Neuronal stem cell (in vitro differentiated cells): ENCODE data around the gene CEP20.

Source experiments
- DNase-seq: peaks from one replicate; pipeline ENCODE4 v3.0.0-alpha.2; 2013; ENCODE audit warnings: low spot score
- H2AFZ ChIP-seq: one replicate; pipeline ENCODE4 v1.6.1; 2013; ENCODE audit warnings: mild to moderate bottlenecking, low read length, inconsistent platforms
- H2AK5ac ChIP-seq: 2 replicates; pipeline ENCODE4 v1.6.1; 2013; ENCODE audit warnings: low read depth, mild to moderate bottlenecking, inconsistent platforms, low read length, moderate library complexity, mixed read lengths
- H2BK120ac ChIP-seq: 2 replicates; pipeline ENCODE4 v1.6.1; 2013; ENCODE audit warnings: low read depth, mild to moderate bottlenecking, inconsistent platforms, low read length, moderate library complexity, mixed read lengths
- H2BK12ac ChIP-seq: one replicate; pipeline ENCODE4 v1.6.1; 2013; ENCODE audit warnings: low read length, inconsistent platforms
- H2BK15ac ChIP-seq: 2 replicates; pipeline ENCODE4 v1.6.1; 2013; ENCODE audit warnings: mild to moderate bottlenecking, low read length, inconsistent platforms, mixed read lengths
- H2BK5ac ChIP-seq: one replicate; pipeline ENCODE4 v1.6.1; 2013; ENCODE audit warnings: inconsistent platforms, mild to moderate bottlenecking, low read length, moderate library complexity
- H3K14ac ChIP-seq: one replicate; pipeline ENCODE4 v1.6.1; 2013; ENCODE audit warnings: low read length, inconsistent platforms
- H3K18ac ChIP-seq: 2 replicates; pipeline ENCODE4 v1.6.1; 2013; ENCODE audit warnings: low read length, inconsistent platforms
- H3K23ac ChIP-seq: 2 replicates; pipeline ENCODE4 v1.6.1; 2013; ENCODE audit warnings: low read depth, mild to moderate bottlenecking, mixed read lengths, low read length, inconsistent platforms; ENCODE audit not compliant: poor library complexity
- H3K27ac ChIP-seq: replicated peaks from 3 replicates; pipeline ENCODE4 v1.5.1; 2013; ENCODE audit warnings: low read length, inconsistent platforms
- H3K27me3 ChIP-seq, 3 experiments: 2 replicates each; pipeline ENCODE4 v1.6.1; 2013; ENCODE audit warnings: low read length in 3 of 3, mild to moderate bottlenecking in 2 of 3, inconsistent platforms in 1 of 3, low read depth in 1 of 3, mixed read lengths in 1 of 3, moderate library complexity in 1 of 3; ENCODE audit not compliant: control insufficient read depth in 3 of 3, insufficient read depth in 3 of 3
- H3K36me3 ChIP-seq, 2 donors: replicated peaks in 1 of 2; 2 replicates each; pipeline ENCODE4 v1.6.1; 2013; ENCODE audit warnings: low read length in 2 of 2; ENCODE audit not compliant: control insufficient read depth in 2 of 2, insufficient read depth in 2 of 2
- H3K4ac ChIP-seq: 2 replicates; pipeline ENCODE4 v1.6.1; 2013; ENCODE audit warnings: inconsistent platforms, mild to moderate bottlenecking, low read length, moderate library complexity
- H3K4me1 ChIP-seq, 2 donors: 1 replicate in 1 of 2; 2 replicates in 1 of 2; pipeline ENCODE4 v1.6.1; 2013; ENCODE audit warnings: low read length in 2 of 2, low read depth in 1 of 2; ENCODE audit not compliant: control insufficient read depth in 2 of 2, insufficient read depth in 1 of 2
- H3K4me2 ChIP-seq: one replicate; pipeline ENCODE4 v1.6.1; 2013; ENCODE audit warnings: mild to moderate bottlenecking, low read length, inconsistent platforms; ENCODE audit not compliant: insufficient read depth, poor library complexity, severe bottlenecking
- H3K4me3 ChIP-seq, 2 donors: 2 replicates each; pipeline ENCODE4 v1.5.1; 2013; ENCODE audit warnings: low read length in 2 of 2, mild to moderate bottlenecking in 2 of 2, inconsistent platforms in 1 of 2, moderate library complexity in 1 of 2
- H3K79me1 ChIP-seq: one replicate; pipeline ENCODE4 v1.6.1; 2013; ENCODE audit warnings: low read depth, mild to moderate bottlenecking, inconsistent platforms, low read length, moderate library complexity
- H3K9ac ChIP-seq: one replicate; pipeline ENCODE4 v1.6.1; 2013; ENCODE audit warnings: mild to moderate bottlenecking, low read depth, low read length, inconsistent platforms; ENCODE audit not compliant: poor library complexity
- H3K9me3 ChIP-seq, 2 donors: replicated peaks in 1 of 2; 2 replicates each; pipeline versions ENCODE3 to v1.6.1; 2013; ENCODE audit warnings: low read length in 2 of 2, mild to moderate bottlenecking in 2 of 2, inconsistent platforms in 1 of 2, low read depth in 1 of 2, mixed read lengths in 1 of 2, moderate library complexity in 1 of 2; ENCODE audit not compliant: control insufficient read depth in 2 of 2, insufficient read depth in 1 of 2
- H4K8ac ChIP-seq: one replicate; pipeline ENCODE4 v1.6.1; 2013; ENCODE audit warnings: low read depth, mild to moderate bottlenecking, inconsistent platforms, low read length, moderate library complexity
- H4K91ac ChIP-seq: one replicate; pipeline ENCODE4 v1.6.1; 2013; ENCODE audit warnings: low read length, low read depth, mild to moderate bottlenecking, inconsistent platforms; ENCODE audit not compliant: poor library complexity
- WGBS, 2 donors: extraction: QIAGEN DNeasy Blood & Tissue Kit; methylation state at CpG; one replicate each; pipeline ENCODE4 v1.1.7; 2013; ENCODE audit warnings: missing lambda C conversion rate in 2 of 2, mixed read lengths in 1 of 2; ENCODE audit not compliant: insufficient read length in 2 of 2, insufficient replicate concordance in 1 of 2; ENCODE audit errors: extremely low coverage in 2 of 2; 5-methylcytosine and 5-hydroxymethylcytosine counted together

The CEP20 gene

DNA sequence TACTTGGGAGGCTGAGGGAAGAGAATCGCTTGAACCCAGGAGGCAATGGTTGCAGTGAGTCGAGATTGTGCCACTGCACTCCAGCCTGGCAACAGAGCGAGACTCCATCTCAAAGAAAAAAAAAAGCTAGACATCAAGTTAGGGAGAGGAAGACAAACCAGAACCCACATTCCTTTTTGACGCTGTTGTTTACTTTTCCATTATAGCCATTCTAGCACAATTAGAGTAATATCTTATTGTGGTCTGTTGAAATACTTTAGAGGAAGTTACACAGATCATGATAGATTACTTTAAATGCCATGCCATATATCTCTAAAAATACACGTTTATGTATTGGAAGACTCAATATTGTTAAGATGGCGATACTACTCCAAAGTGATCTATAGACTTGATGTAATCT, 44.5 kb upstream of the CEP20 start:
- no peak overlapping the region for H3K4me2 ChIP-seq
- no peak overlapping the region for H3K4me3 ChIP-seq
- no peak overlapping the region for H2AK5ac ChIP-seq
- H3K14ac ChIP-seq, result no peak overlapping the region
- no peak overlapping the region for H3K9ac ChIP-seq
- H2BK15ac ChIP-seq, result no peak overlapping the region
- H2BK120ac ChIP-seq, result no peak overlapping the region
- no peaks in the 10 kb centered on the region for H3K27me3 ChIP-seq
- H2AFZ ChIP-seq, result no peak overlapping the region
- H3K23ac ChIP-seq, result no peak overlapping the region
- no peak overlapping the region for H4K8ac ChIP-seq
- H3K27ac ChIP-seq, result no peak overlapping the region
- DNase-seq, result no peak
- no peak overlapping the region for H2BK12ac ChIP-seq
- H4K91ac ChIP-seq, result no peak overlapping the region
- H2BK5ac ChIP-seq, result no peak overlapping the region
- no peaks in the 10 kb centered on the region for H3K36me3 ChIP-seq
- H3K4me1 ChIP-seq, result no peaks in the 10 kb centered on the region
- WGBS, 2 donors, result no CpG with 5 or more reads among the region's 6 CpGs
- peaks cover 0 to 6% of the 10 kb centered on the region in 2 donors for H3K9me3 ChIP-seq
- no peak overlapping the region for H3K4ac ChIP-seq
- no peak overlapping the region for H3K18ac ChIP-seq
- no peaks in the 10 kb centered on the region for H3K79me1 ChIP-seq

DNA sequence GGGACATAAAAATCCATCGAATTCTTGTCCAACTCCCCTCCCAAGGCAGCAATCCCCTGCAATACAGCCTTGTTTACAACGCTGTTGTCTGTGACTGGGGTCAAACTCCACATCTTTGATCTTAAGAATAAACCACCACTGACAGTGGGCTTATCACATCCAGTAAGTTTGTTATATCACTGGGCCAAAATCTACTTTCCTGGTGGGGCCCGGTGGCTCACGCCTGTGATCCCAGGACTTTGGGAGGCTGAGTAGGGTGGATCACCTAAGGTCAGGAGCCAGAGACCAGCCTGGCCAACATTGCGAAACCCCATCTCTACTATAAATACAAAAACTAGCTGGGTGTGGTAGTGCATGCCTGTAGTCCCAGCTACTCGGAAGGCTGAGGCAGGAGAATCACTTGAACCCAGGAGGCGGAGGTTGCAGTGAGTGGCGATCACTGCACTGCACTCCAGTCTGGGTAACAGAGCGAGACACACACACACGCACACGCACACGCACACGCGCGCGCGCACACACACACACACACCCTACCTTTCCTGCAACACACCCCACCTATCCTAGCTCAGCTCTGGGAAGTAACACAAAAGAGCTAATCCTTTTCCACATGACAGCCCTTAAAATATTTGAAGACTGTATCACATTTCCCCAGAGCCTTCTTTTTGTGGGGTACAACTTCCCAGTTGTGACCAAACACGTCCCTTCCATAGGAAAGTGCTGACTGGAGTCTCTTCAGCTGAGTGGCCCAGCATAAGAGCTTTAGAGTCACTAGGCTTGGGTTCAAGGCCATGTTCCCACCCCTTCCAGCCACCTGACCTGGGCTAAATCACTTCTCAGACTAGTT, 40.1 kb upstream of the CEP20 start:
- Histone ChIP-seq H3K9ac (no peak overlapping the region), H2BK120ac (no peak overlapping the region), H3K79me1 (no peaks in the 10 kb centered on the region), H3K27ac (no peak overlapping the region), H2BK5ac (no peak overlapping the region), H3K14ac (no peak overlapping the region), H3K36me3 (no peaks in the 10 kb centered on the region), H2AFZ (no peak overlapping the region), H3K27me3 (peaks cover 0 to 6% (median 0%) of the 10 kb centered on the region in 3 experiments), H2BK12ac (no peak overlapping the region), H2AK5ac (no peak overlapping the region), H4K8ac (no peak overlapping the region), H3K4me2 (no peak overlapping the region), H3K4me3 (no peak overlapping the region), H3K4me1 (peaks cover 0 to 5% of the 10 kb centered on the region in 2 donors), H2BK15ac (no peak overlapping the region), H3K18ac (no peak overlapping the region), H4K91ac (no peak overlapping the region), H3K23ac (no peak overlapping the region), H3K9me3 (no peaks in the 10 kb centered on the region), H3K4ac (no peak overlapping the region)
- no peak for DNase-seq
- WGBS, 2 donors, result no CpG with 5 or more reads among the region's 18 CpGs

DNA sequence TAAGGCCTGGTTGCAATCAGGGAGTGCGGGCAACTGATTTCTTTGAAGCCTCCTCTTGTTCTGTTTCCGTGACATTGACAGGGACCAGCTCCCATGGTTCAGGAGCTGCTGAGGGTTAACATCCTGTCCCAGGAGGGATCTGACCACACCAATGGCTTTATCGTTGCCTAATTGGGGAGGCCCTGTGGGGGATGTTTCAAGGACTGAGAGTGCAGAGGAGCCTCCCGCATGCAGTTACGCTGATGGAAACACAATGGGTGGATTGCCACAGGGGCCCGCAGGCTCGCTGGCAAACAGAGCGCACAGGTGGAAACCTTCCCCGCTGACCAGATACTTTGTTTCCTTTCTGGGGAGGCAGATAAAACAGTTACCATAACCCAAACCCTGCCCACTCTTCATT, 37.2 kb upstream of the CEP20 start:
- WGBS, 2 donors, result no CpG with 5 or more reads among the region's 9 CpGs
- peak overlapping the region; percentile 43 for H2AFZ ChIP-seq
- no peak overlapping the region for H3K23ac ChIP-seq

DNA sequence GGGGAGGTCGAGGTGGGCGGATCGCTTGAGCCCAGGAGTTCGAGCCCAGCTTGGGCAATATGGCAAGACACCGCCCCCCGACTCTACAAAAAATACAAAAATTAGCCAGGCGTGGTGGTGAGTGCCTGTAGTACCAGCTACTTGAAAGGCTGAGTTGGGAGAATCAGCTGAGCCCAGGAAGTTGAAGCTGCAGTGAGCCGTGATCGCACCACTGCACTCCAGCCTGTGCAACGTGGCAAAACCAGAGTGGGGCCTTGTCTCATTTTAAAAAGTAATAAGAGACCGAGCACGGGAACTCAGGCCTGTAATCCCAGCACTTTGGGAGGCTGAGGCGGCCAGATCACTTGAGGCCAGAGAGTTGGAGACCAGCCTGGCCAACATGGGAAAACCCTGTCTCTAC, 36.6 kb upstream of the CEP20 start:
- H2BK120ac ChIP-seq, result no peak overlapping the region
- H2AFZ ChIP-seq, result no peak overlapping the region
- peaks cover 0 to 6% (median 0%) of the 10 kb centered on the region in 3 experiments for H3K27me3 ChIP-seq
- H4K91ac ChIP-seq, result no peak overlapping the region
- H3K9ac ChIP-seq, result no peak overlapping the region
- no peak overlapping the region for H3K18ac ChIP-seq
- no peak overlapping the region for H2BK12ac ChIP-seq
- H3K23ac ChIP-seq, result no peak overlapping the region
- no peak overlapping the region for H2BK5ac ChIP-seq
- no peak overlapping the region for H3K27ac ChIP-seq
- no peak overlapping the region for H3K4ac ChIP-seq
- no peak overlapping the region for H3K4me3 ChIP-seq
- no peak overlapping the region for H4K8ac ChIP-seq
- H3K4me2 ChIP-seq, result no peak overlapping the region
- H3K79me1 ChIP-seq, result no peaks in the 10 kb centered on the region
- WGBS, 2 donors, result no CpG with 5 or more reads among the region's 13 CpGs
- no peak overlapping the region for H2AK5ac ChIP-seq
- no peak for DNase-seq
- peaks cover 0 to 5% of the 10 kb centered on the region in 2 donors for H3K4me1 ChIP-seq
- H3K36me3 ChIP-seq, result no peaks in the 10 kb centered on the region
- H2BK15ac ChIP-seq, result no peak overlapping the region
- no peak overlapping the region for H3K14ac ChIP-seq
- H3K9me3 ChIP-seq, result no peaks in the 10 kb centered on the region

More for the DNA sequence above, 37.2 kb upstream of the CEP20 start:
- Histone ChIP-seq H3K4ac (no peak overlapping the region), H3K79me1 (no peaks in the 10 kb centered on the region), H3K27me3 (peaks cover 0 to 6% (median 0%) of the 10 kb centered on the region in 3 experiments), H3K4me2 (no peak overlapping the region), H2BK15ac (no peak overlapping the region), H3K27ac (no peak overlapping the region), H3K4me3 (no peak overlapping the region), H3K18ac (peak overlapping the region; percentile 78), H4K8ac (no peak overlapping the region), H3K14ac (no peak overlapping the region), H3K9ac (no peak overlapping the region), H3K9me3 (no peaks in the 10 kb centered on the region), H2AK5ac (no peak overlapping the region), H2BK5ac (no peak overlapping the region), H3K36me3 (no peaks in the 10 kb centered on the region), H2BK120ac (no peak overlapping the region), H2BK12ac (no peak overlapping the region), H4K91ac (no peak overlapping the region), H3K4me1 (peaks cover 0 to 5% of the 10 kb centered on the region in 2 donors)
- no peak for DNase-seq
